Calu3 (cell line): Measurements from ENCODE around the gene FCER1G. TPM values are rescaled to one million over a fixed set of nuclear protein-coding genes. Genes with fewer than 3 reads are reported as not detected.

Experiments
- BruUV-seq: library from RNA; stranded (reverse); fragments of 400-500 nt; replicated peaks from 2 replicates; lab custom pipeline; 2021; lab: Mats Ljungman, UMichigan
- CTCF ChIA-PET: fragments of 300-600 bp; sonication (Branson Sonifier 250); formaldehyde crosslinking; loops from one replicate; lab custom pipeline; 2022; ENCODE audit warnings: antibody characterized with exemption; lab: Charles Lee
- DNase-seq: peaks from one replicate; pipeline ENCODE4 v3.0.0; 2022
- H3K27ac Mint-ChIP-seq: one replicate; pipeline ENCODE4 v1.8.0; 2022; ENCODE audit warnings: mixed read lengths; ENCODE audit not compliant: unreplicated experiment
- H3K27me3 Mint-ChIP-seq: one replicate; pipeline ENCODE4 v1.8.0; 2022; ENCODE audit warnings: mixed read lengths; ENCODE audit not compliant: unreplicated experiment
- H3K36me3 Mint-ChIP-seq: one replicate; pipeline ENCODE4 v1.8.0; 2022; ENCODE audit warnings: mild to moderate bottlenecking, moderate library complexity, mixed read lengths; ENCODE audit not compliant: insufficient read depth, unreplicated experiment
- H3K4me1 Mint-ChIP-seq: one replicate; pipeline ENCODE4 v1.8.0; 2022; ENCODE audit warnings: mild to moderate bottlenecking, low read depth, mixed read lengths; ENCODE audit not compliant: unreplicated experiment
- H3K4me3 Mint-ChIP-seq: one replicate; pipeline ENCODE4 v1.8.0; 2022; ENCODE audit warnings: mild to moderate bottlenecking, low read depth, moderate library complexity, mixed read lengths; ENCODE audit not compliant: unreplicated experiment
- H3K9me3 Mint-ChIP-seq: one replicate; pipeline ENCODE4 v1.8.0; 2022; ENCODE audit warnings: low read depth, mixed read lengths; ENCODE audit not compliant: unreplicated experiment
- CTCF ChIP-seq: fragments of 200-600 bp; IDR thresholded peaks from one replicate; pipeline ENCODE4 v1.8.0; 2022; ENCODE audit warnings: antibody characterized with exemption; ENCODE audit not compliant: unreplicated experiment
- intact Hi-C: fragments of 100-400 bp; cut with micrococcal nuclease; formaldehyde crosslinking; loops from one replicate; pipeline ENCODE4 v1.10.0; 2022; ENCODE audit not compliant: unreplicated experiment
- total RNA-seq: library from RNA; stranded (reverse); gene quantifications from 2 replicates; pipeline ENCODE4 v1.2.3, GENCODE V29; 2022

The FCER1G gene
- total RNA-seq, 1 experiment from 2014 or later = not detected

GRCh38 chr1:161191971-161192370 lies 23.1 kb upstream of the FCER1G start:
- Mint-ChIP-seq H3K36me3 (no peaks in the 10 kb centered on the region), H3K27me3 (peaks cover 17% of the 10 kb centered on the region), H3K9me3 (no peaks in the 10 kb centered on the region), H3K4me3 (no peak overlapping the region), H3K4me1 (peaks cover 13% of the 10 kb centered on the region), H3K27ac (no peak overlapping the region)
- DNase-seq = no peak
- TF ChIP-seq CTCF = no peak
- CTCF ChIA-PET = interaction anchor here (1.0 to 1.1 kb wide), 2 partner anchors 34 to 38 kb away, joined by 3 read pairs; partner anchors contain the start of genes TOMM40L and UFC1
- intact Hi-C loops = loop anchor here (2.0 kb wide), 1 partner anchor 191 kb away; no protein-coding TSS in a partner anchor
- BruUV-seq = no TSS peak

- TF ChIP-seq CTCF = peak; percentile 83
- no peaks in the 10 kb centered on the region for H3K9me3 Mint-ChIP-seq
- H3K27ac Mint-ChIP-seq = no peak overlapping the region
- BruUV-seq = no TSS peak
- peak; percentile 66 for DNase-seq
- intact Hi-C loops = loop anchor here (2.0 kb wide), 1 partner anchor 190 kb away; no protein-coding TSS in a partner anchor
- no peak overlapping the region for H3K4me3 Mint-ChIP-seq
- no peaks in the 10 kb centered on the region for H3K36me3 Mint-ChIP-seq
- peaks cover 13% of the 10 kb centered on the region for H3K4me1 Mint-ChIP-seq
- CTCF ChIA-PET = interaction anchor here (1.1 to 1.6 kb wide), 2 partner anchors 33 to 189 kb away, joined by 3 to 8 read pairs; partner anchors contain the start of gene TOMM40L
- peaks cover 25% of the 10 kb centered on the region for H3K27me3 Mint-ChIP-seq
Observed at GRCh38 chr1:161192476-161193465, 22.3 kb upstream of the FCER1G start.

GRCh38 chr1:161193561-161194235 lies 21.4 kb upstream of the FCER1G start:
- peak; percentile 22 for TF ChIP-seq CTCF
- intact Hi-C loops = loop anchor here (2.0 kb wide), 1 partner anchor 189 kb away; no protein-coding TSS in a partner anchor
- BruUV-seq = no TSS peak
- CTCF ChIA-PET = interaction anchor here (0.6 to 1.6 kb wide), 3 partner anchors 32 to 188 kb away, joined by 4 to 8 read pairs (median 6); partner anchors contain the start of gene TOMM40L
- no peak overlapping the region for H3K4me3 Mint-ChIP-seq
- no peaks in the 10 kb centered on the region for H3K9me3 Mint-ChIP-seq
- H3K4me1 Mint-ChIP-seq = peaks cover 18% of the 10 kb centered on the region
- DNase-seq = peak; percentile 50
- H3K36me3 Mint-ChIP-seq = no peaks in the 10 kb centered on the region
- H3K27me3 Mint-ChIP-seq = peaks cover 34% of the 10 kb centered on the region
- H3K27ac Mint-ChIP-seq = no peak overlapping the region

GRCh38 chr1:161195171-161195570 lies 19.9 kb upstream of the FCER1G start:
- DNase-seq = no peak
- Mint-ChIP-seq H3K27me3 (peaks cover 42% of the 10 kb centered on the region), H3K27ac (no peak overlapping the region), H3K4me1 (peaks cover 33% of the 10 kb centered on the region), H3K4me3 (no peak overlapping the region), H3K9me3 (no peaks in the 10 kb centered on the region), H3K36me3 (no peaks in the 10 kb centered on the region)
- CTCF ChIA-PET = no interaction called here
- no TSS peak for BruUV-seq
- TF ChIP-seq CTCF = no peak
- intact Hi-C loops = no loop called here
